Endothelial cell of hepatic sinusoid (primary cell): Measurements from ENCODE around the gene DAPP1.

Source experiments
- in situ Hi-C: cut with HindIII; loops from 2 replicates; pipeline ENCODE4 v1.10.0; 2017; ENCODE audit warnings: low sequenced_read_pairs

The DAPP1 gene

DNA sequence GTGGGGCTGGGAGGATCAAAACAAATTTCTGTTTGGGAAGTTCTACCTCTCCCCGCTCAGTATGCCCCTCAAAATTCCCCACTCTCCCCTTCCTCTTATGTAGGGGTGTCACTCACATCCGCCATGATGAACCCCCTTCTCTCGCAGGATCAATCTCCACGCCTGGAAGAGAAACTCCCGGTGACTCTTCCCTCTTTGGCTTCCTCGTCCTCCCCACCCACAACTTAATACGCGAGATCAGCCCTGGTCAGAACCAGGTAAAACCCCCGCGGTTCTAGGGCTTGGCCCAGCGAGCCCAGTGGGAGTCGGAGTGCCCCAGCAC, 77.2 kb downstream of the DAPP1 start:
- in situ Hi-C loops = no loop called here

DNA sequence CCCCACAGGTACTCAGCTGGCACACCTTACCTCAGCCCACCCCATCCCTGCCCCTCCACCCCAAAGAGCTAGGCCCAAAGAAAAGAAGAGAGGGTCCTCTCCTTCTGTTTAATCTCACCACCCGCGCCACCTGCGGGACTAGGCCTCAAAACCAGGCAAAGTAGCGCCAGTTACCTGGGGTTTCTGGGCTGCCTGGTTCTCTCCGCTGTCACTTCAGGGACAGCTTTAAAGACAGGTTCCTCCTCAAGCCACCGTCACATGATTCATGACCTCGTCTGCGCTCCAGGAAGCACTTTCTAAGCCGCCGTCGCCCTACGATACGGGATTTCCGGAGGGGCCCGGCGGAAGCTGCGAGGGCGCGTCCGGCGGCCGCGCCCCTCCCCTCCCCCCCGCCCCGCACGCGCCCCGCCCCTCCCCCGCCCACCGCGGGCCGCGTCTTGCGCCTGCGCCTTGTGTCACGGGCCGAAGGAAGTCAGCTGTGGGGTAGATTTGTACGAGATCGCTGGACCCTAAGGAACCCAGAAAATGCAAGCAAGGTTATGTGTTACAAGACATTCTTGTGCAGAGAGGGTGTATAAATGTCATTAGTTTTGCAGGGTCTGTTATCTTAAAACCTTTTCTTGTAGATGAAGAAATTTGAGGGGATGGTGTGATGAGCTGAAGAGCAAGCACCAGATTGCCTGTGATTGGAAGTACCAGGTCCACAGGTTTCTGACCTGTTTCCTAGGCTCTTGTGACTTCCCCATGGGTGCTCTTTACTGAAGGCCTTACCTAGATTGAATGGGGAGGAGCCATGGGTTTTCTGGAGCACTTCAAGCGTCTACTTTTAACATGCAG, 77.8 kb downstream of the DAPP1 start, which contains the start of gene LAMTOR3:
TSS of gene LAMTOR3 (minus strand) at position 267 of the 837 bp plus-strand sequence. CDS start 464 bp downstream, outside the sequence.
- in situ Hi-C loops = no loop called here

DNA sequence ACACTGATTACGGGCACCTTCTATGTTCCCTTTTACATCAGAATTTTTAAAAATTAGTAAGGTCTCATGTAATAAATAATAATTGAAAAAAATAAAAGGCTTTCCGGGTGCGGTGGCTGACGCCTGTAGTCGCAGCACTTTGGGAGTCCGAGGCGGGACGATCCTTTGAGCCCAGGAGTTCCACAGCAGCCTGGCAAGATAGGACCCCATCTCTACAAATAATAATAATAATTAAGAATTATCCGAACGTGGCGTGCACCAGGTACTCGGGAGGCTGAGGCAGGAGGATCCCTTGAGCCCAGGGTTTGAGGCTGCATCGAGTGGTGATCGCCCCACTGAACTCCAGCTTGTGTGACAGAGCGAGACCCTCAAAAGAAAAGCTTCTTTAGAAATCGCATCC, 78.4 kb downstream of the DAPP1 start:
- in situ Hi-C loops = no loop called here

DNA sequence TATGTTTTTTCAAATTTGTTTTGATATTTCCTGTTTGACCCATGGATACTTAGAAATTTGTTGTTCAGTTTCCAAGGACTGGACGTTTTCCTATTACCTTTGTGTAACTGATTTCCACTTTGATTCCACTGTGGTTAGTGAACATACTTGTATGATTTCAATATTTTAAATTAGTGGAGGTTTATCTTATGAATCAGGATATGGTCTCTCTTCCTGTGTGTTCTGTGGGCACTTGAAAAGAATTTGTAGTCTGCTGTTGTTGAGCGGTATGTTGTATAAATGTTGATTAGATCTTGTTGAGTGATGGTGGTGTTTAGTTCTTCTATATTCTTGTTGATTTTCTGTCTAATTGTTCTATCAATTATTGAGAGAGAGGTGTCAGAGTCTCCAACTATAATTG, 98.8 kb downstream of the DAPP1 start:
- in situ Hi-C loops = no loop called here

DNA sequence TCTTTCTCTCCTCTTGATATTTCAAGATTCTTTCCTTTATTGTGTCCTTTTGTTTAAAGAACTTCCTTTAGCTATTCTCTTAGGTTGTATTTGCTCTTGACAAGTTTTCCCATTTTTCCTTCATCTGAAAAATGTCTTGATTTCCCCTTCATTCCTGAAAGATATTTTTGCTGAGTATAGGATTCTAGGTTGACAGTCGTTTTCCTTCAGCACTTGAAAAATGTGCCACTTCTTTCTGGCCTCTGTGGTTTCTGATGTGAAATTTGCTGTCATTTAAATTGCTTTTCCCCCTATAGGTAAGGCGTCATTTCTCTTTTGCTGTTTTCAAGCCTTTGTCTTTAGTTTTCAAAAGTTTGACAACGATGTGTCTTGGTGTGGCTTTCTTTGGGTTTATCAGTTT, 100.9 kb downstream of the DAPP1 start:
- in situ Hi-C loops = no loop called here

DNA sequence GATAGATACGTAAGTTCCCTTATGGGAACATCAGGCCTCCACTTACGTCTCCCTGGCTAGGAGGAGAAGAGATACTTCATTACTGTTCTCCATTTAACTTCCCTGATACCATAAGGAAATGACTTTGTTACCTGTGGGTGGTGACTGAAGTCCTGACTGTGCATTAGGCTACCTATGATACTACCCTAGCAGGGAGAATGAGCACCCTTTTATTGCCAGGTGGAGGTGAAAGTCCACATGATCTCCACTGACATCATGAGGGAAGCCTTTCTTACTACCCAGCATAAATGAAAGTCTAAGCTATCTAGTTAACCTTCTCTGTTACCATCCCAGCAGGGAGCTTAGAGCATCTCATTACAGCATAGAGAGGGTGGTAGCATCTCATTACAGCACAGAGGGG, 102.0 kb downstream of the DAPP1 start:
- in situ Hi-C loops = no loop called here
